Body of pancreas (tissue), 4 donors: ENCODE data around the gene HS6ST2. TPM values are rescaled to one million over a fixed set of nuclear protein-coding genes. Genes with fewer than 3 reads are reported as not detected.

Source experiments
- ATAC-seq: fragments of 150-250 bp; one replicate; pipeline ENCODE4 v1.9.1; 2016
- DNase-seq, 4 donors: peaks; one replicate each; pipeline ENCODE4 v3.0.0-alpha.2; 2019
- H3K27ac ChIP-seq, 4 donors: fragments of 200-600 bp; sonication (generic); 1 replicate in 3 of 4; 2 replicates in 1 of 4; pipeline versions ENCODE4 v1.5.1 to v1.6.1; 2016 to 2019; ENCODE audit warnings: mild to moderate bottlenecking in 1 of 4, mixed read lengths in 1 of 4, moderate library complexity in 1 of 4
- H3K27me3 ChIP-seq, 2 donors: fragments of 200-600 bp; sonication (generic); one replicate each; pipeline ENCODE4 v1.6.0; 2016; ENCODE audit warnings: mild to moderate bottlenecking in 1 of 2
- H3K36me3 ChIP-seq, 2 donors: fragments of 200-600 bp; sonication (generic); replicated peaks in 1 of 2; 2 replicates each; pipeline ENCODE4 v1.5.1; 2016; ENCODE audit warnings: low read depth in 2 of 2; ENCODE audit not compliant: insufficient read depth in 1 of 2
- H3K4me1 ChIP-seq: fragments of 200-600 bp; sonication (generic); one replicate; pipeline ENCODE4 v1.6.0; 2016
- H3K4me3 ChIP-seq, 2 donors: fragments of 200-600 bp; sonication (generic); 1 replicate in 1 of 2; 2 replicates in 1 of 2; pipeline ENCODE4 v1.5.1; 2016 to 2019
- H3K9me3 ChIP-seq, 3 donors: fragments of 200-600 bp; sonication (generic); 1 replicate in 2 of 3; 2 replicates in 1 of 3; pipeline ENCODE4 v1.5.1; 2016
- CTCF ChIP-seq, 7 experiments: fragments of 450-650 bp in 4 of 7; fragments of 200-600 bp in 3 of 7; sonication (generic) in 3 of 7; IDR thresholded peaks; one replicate each; pipeline ENCODE4 v1.5.1; 2016 to 2019; ENCODE audit warnings: antibody characterized with exemption in 7 of 7
- POLR2A ChIP-seq, 3 donors: fragments of 450-650 bp; IDR thresholded peaks; one replicate each; pipeline ENCODE4 v1.6.1; 2016; ENCODE audit warnings: antibody characterized with exemption in 3 of 3, mild to moderate bottlenecking in 2 of 3
- WGBS, 2 donors: methylation state at CpG; one replicate each; pipeline ENCODE4 v1.1.5; 2017; 5-methylcytosine and 5-hydroxymethylcytosine counted together
- intact Hi-C: fragments of 100-400 bp; cut with DNase I; formaldehyde crosslinking; loops from one replicate; pipeline ENCODE4 v1.15.1; 2023
- small RNA-seq: library from RNA; depleted of rRNA; stranded (forward); fragments of <200 nt; gene quantifications from one replicate; pipeline ENCODE3, GENCODE V24; 2016
- total RNA-seq, 2 donors: library from RNA; depleted of rRNA; stranded (reverse); fragments of >200 nt; gene quantifications; one replicate each; pipeline ENCODE4 v1.1.0, GENCODE V29; 2016

The HS6ST2 gene
- total RNA-seq, 2 donors from 2014 or later = 2.6 to 5.3 TPM

- Histone ChIP-seq H3K27ac (no peak overlapping the region), H3K36me3 (no peaks in the 10 kb centered on the region), H3K9me3 (no peaks in the 10 kb centered on the region), H3K27me3 (no peaks in the 10 kb centered on the region), H3K4me3 (no peak overlapping the region), H3K4me1 (no peaks in the 10 kb centered on the region)
- intact Hi-C loops = no loop called here
- no peak for ATAC-seq
- no peak for DNase-seq
- TF ChIP-seq CTCF (IDR thresholded peaks at IDR 0.05) = no peak
- TF ChIP-seq POLR2A (IDR thresholded peaks at IDR 0.05) = no peak
- 94 to 96% methylated on average over 3 of the region's 3 CpGs for WGBS, 2 donors
These were observed 366.6 kb downstream of the HS6ST2 start for GRCh38 chrX:132591719-132592275.

GRCh38 chrX:132590350-132591026 is 367.9 kb downstream of the HS6ST2 start:
- TF ChIP-seq POLR2A (IDR thresholded peaks at IDR 0.05) (no peak), CTCF (IDR thresholded peaks at IDR 0.05) (no peak)
- no peak overlapping the region for H3K4me3 ChIP-seq
- intact Hi-C loops = no loop called here
- DNase-seq = no peak
- WGBS, 2 donors = 47 to 57% methylated on average over 1 to 2 of the region's 2 CpGs
- no peaks in the 10 kb centered on the region for H3K4me1 ChIP-seq
- no peak for ATAC-seq
- H3K9me3 ChIP-seq = no peaks in the 10 kb centered on the region
- H3K36me3 ChIP-seq = no peaks in the 10 kb centered on the region
- no peak overlapping the region for H3K27ac ChIP-seq
- no peaks in the 10 kb centered on the region for H3K27me3 ChIP-seq

GRCh38 chrX:132584936-132585335 is 373.5 kb downstream of the HS6ST2 start:
- H3K27me3 ChIP-seq = no peaks in the 10 kb centered on the region
- H3K4me1 ChIP-seq = no peaks in the 10 kb centered on the region
- TF ChIP-seq POLR2A (IDR thresholded peaks at IDR 0.05) (no peak), CTCF (IDR thresholded peaks at IDR 0.05) (no peak)
- 92 to 100% methylated on average over 2 to 4 of the region's 4 CpGs for WGBS, 2 donors
- intact Hi-C loops = no loop called here
- no peaks in the 10 kb centered on the region for H3K9me3 ChIP-seq
- H3K27ac ChIP-seq = no peak overlapping the region
- ATAC-seq (no peak), DNase-seq (no peak)
- H3K36me3 ChIP-seq = no peaks in the 10 kb centered on the region
- no peak overlapping the region for H3K4me3 ChIP-seq

- no peak overlapping the region for H3K27ac ChIP-seq
- H3K27me3 ChIP-seq = no peaks in the 10 kb centered on the region
- intact Hi-C loops = no loop called here
- no peak for ATAC-seq
- TF ChIP-seq CTCF (IDR thresholded peaks at IDR 0.05) (no peak), POLR2A (IDR thresholded peaks at IDR 0.05) (no peak)
- no peaks in the 10 kb centered on the region for H3K36me3 ChIP-seq
- 42 to 44% methylated on average over 2 of the region's 2 CpGs for WGBS, 2 donors
- no peaks in the 10 kb centered on the region for H3K4me1 ChIP-seq
- H3K4me3 ChIP-seq = no peak overlapping the region
- DNase-seq = no peak
- no peaks in the 10 kb centered on the region for H3K9me3 ChIP-seq
These were observed 381.5 kb downstream of the HS6ST2 start for GRCh38 chrX:132576939-132577338.

Small RNA genes lying within 50 kb of the gene (small RNA-seq; reads per million reads assigned to genes)
- gene RNU6-98P (not detected), gene Z82205.1 (not detected)

Other genes with a start within 250 kb of the HS6ST2 start
- not detected for gene USP26, start 138.5 kb upstream of the HS6ST2 start, total RNA-seq